Neural progenitor cell (in vitro differentiated cells): ENCODE results near the gene NPC1L1.

Experiments used
- CTCF ChIP-seq: fragments of 200-600 bp; sonication (generic); IDR thresholded peaks from 2 replicates; pipeline ENCODE4 v1.5.1; 2017; ENCODE audit warnings: antibody characterized with exemption, mild to moderate bottlenecking
- EZH2phosphoT487 ChIP-seq: fragments of 200-600 bp; sonication (generic); IDR thresholded peaks from 2 replicates; pipeline ENCODE4 v1.6.1; 2017; ENCODE audit warnings: antibody characterized with exemption

- TF ChIP-seq CTCF (no peak), EZH2phosphoT487 (no peak)
These were observed 2.9 kb downstream of the NPC1L1 start for GRCh38 chr7:44538093-44538797.
